Endothelial cell of umbilical vein (primary cell): ENCODE measurements around the gene CIITA. TPM values are rescaled to one million over a fixed set of nuclear protein-coding genes. Genes with fewer than 3 reads are reported as not detected.

ENCODE experiments used
- BruUV-seq: library from RNA; stranded (reverse); fragments of 400-500 nt; replicated peaks from 2 replicates; lab custom pipeline; 2021; lab: Mats Ljungman, UMichigan
- CTCF ChIA-PET: fragments of 300-600, 350-600 bp; sonication (Branson Sonifier 250); formaldehyde crosslinking; loops from one replicate; lab custom pipeline; 2021; ENCODE audit warnings: antibody characterized with exemption, inconsistent platforms; lab: Charles Lee
- POLR2A ChIA-PET: fragments of 300-600, 350-600 bp; sonication (Branson Sonifier 250); formaldehyde crosslinking; loops from one replicate; lab custom pipeline; 2021; ENCODE audit warnings: antibody characterized with exemption, inconsistent platforms; lab: Charles Lee
- DNase-seq: peaks from one replicate; pipeline ENCODE4 v3.0.0-alpha.2; 2011; ENCODE audit warnings: low read depth, low spot score
- FAIRE-seq: peaks from 2 replicates; lab custom pipeline; 2011; peaks lifted over from hg19 to GRCh38; lab: Jason Lieb, UNC
- H2AFZ ChIP-seq: 2 replicates; pipeline ENCODE4 v1.6.0; 2012; ENCODE audit warnings: low read depth, low read length, control low read depth, inconsistent platforms
- H3K27ac ChIP-seq: 2 replicates; pipeline ENCODE4 v1.5.1; 2011; ENCODE audit warnings: low read depth, mild to moderate bottlenecking, control low read depth, low read length, moderate library complexity; ENCODE audit not compliant: insufficient read depth
- H3K27me3 ChIP-seq, 2 experiments: 2 replicates each; pipeline versions ENCODE4 v1.6.0 to v1.6.1; 2011; ENCODE audit warnings: low read length in 2 of 2, mixed read lengths in 1 of 2; ENCODE audit not compliant: control insufficient read depth in 2 of 2, insufficient read depth in 2 of 2
- H3K36me3 ChIP-seq, 2 experiments: 2 replicates in 1 of 2; 3 replicates in 1 of 2; pipeline ENCODE4 v1.5.1; 2011; ENCODE audit warnings: low read length in 2 of 2, mild to moderate bottlenecking in 1 of 2, moderate library complexity in 1 of 2; ENCODE audit not compliant: control insufficient read depth in 2 of 2, insufficient read depth in 2 of 2; ENCODE audit errors: extremely low read depth in 1 of 2
- H3K4me1 ChIP-seq: 3 replicates; pipeline ENCODE4 v1.5.1; 2011; ENCODE audit warnings: mild to moderate bottlenecking, low read length; ENCODE audit not compliant: control insufficient read depth, insufficient read depth; ENCODE audit errors: extremely low read depth
- H3K4me2 ChIP-seq: 2 replicates; pipeline ENCODE4 v1.6.1; 2011; ENCODE audit warnings: low read length, control low read depth, mixed read lengths; ENCODE audit not compliant: insufficient read depth
- H3K4me3 ChIP-seq, 3 experiments: fragments of 200-600 bp in 1 of 3; sonication (generic), shearing (Covaris generic) in 1 of 3; replicated peaks in 1 of 3; 2 replicates each; pipeline ENCODE4 v1.5.1; 2011 to 2016; ENCODE audit warnings: control low read depth in 3 of 3, low read length in 3 of 3, mild to moderate bottlenecking in 2 of 3, inconsistent platforms in 1 of 3, low read depth in 1 of 3, moderate library complexity in 1 of 3; ENCODE audit not compliant: insufficient read depth in 1 of 3
- H3K79me2 ChIP-seq: 2 replicates; pipeline ENCODE4 v1.6.0; 2012; ENCODE audit warnings: low read length, inconsistent platforms; ENCODE audit not compliant: control insufficient read depth, insufficient read depth
- H3K9ac ChIP-seq: replicated peaks from 2 replicates; pipeline ENCODE3; 2011; ENCODE audit warnings: low read length, control low read depth; ENCODE audit not compliant: insufficient read depth; ENCODE audit errors: extremely low read depth
- H3K9me1 ChIP-seq: replicated peaks from 3 replicates; pipeline ENCODE4 v1.6.0; 2011; ENCODE audit warnings: mild to moderate bottlenecking, low read length; ENCODE audit not compliant: control insufficient read depth, insufficient read depth; ENCODE audit errors: extremely low read depth
- H3K9me3 ChIP-seq: replicated peaks from 2 replicates; pipeline ENCODE4 v1.5.1; 2012; ENCODE audit warnings: low read length, inconsistent platforms; ENCODE audit not compliant: control insufficient read depth, insufficient read depth
- H4K20me1 ChIP-seq: replicated peaks from 2 replicates; pipeline ENCODE3; 2011; ENCODE audit warnings: mild to moderate bottlenecking, low read length; ENCODE audit not compliant: control insufficient read depth, insufficient read depth; ENCODE audit errors: extremely low read depth
- CTCF ChIP-seq, 2 donors: IDR thresholded peaks; 1 replicate in 1 of 2; 2 replicates in 1 of 2; pipeline ENCODE4 v1.5.1; 2011; ENCODE audit warnings: low read length in 2 of 2, mild to moderate bottlenecking in 2 of 2, moderate library complexity in 2 of 2, control low read depth in 1 of 2, inconsistent platforms in 1 of 2, low read depth in 1 of 2; ENCODE audit not compliant: insufficient read depth in 1 of 2; ENCODE audit errors: extremely low read depth in 1 of 2
- EZH2 ChIP-seq: IDR thresholded peaks from 2 replicates; pipeline ENCODE4 v1.6.1; 2012; ENCODE audit warnings: borderline replicate concordance, low read depth, mild to moderate bottlenecking, moderate library complexity, low read length, inconsistent platforms; ENCODE audit not compliant: severe bottlenecking
- FOS ChIP-seq: IDR thresholded peaks from 2 replicates; pipeline ENCODE4 v1.6.1; 2011; ENCODE audit warnings: mild to moderate bottlenecking, low read length, moderate library complexity, borderline replicate concordance; ENCODE audit not compliant: insufficient read depth
- GATA2 ChIP-seq: IDR thresholded peaks from 2 replicates; pipeline ENCODE4 v1.7.0; 2011; ENCODE audit warnings: low read depth, mild to moderate bottlenecking, moderate library complexity, mixed read lengths, low read length; ENCODE audit not compliant: insufficient read length, insufficient read depth
- JUN ChIP-seq: IDR thresholded peaks from 2 replicates; pipeline ENCODE4 v1.6.1; 2011; ENCODE audit warnings: borderline replicate concordance, low read depth; ENCODE audit not compliant: insufficient read length, insufficient read depth
- MAX ChIP-seq: IDR thresholded peaks from 2 replicates; pipeline ENCODE4 v1.6.1; 2011; ENCODE audit not compliant: insufficient read depth, insufficient read length
- MYC ChIP-seq: IDR thresholded peaks from one replicate; pipeline ENCODE4 v1.6.1; 2011; ENCODE audit warnings: mild to moderate bottlenecking, low read depth, low read length
- POLR2A ChIP-seq: IDR thresholded peaks from 2 replicates; pipeline ENCODE4 v1.6.1; 2012; ENCODE audit warnings: low read depth, mild to moderate bottlenecking, control low read depth, low read length
- POLR2AphosphoS5 ChIP-seq: IDR thresholded peaks from 2 replicates; pipeline ENCODE4 v1.6.1; 2012; ENCODE audit warnings: low read depth, mild to moderate bottlenecking, control low read depth, low read length, moderate library complexity; ENCODE audit not compliant: insufficient read depth
- dilution Hi-C: fragments of 300-500 bp; cut with MboI; formaldehyde crosslinking; loops from one replicate; pipeline ENCODE4 v1.15.0; 2019; ENCODE audit warnings: low sequenced_read_pairs; ENCODE audit not compliant: extremely low pct_ligation_motif_present
- intact Hi-C: fragments of 100-400 bp; cut with micrococcal nuclease; formaldehyde crosslinking; loops from one replicate; pipeline ENCODE4 v1.10.0; 2022
- polyA plus RNA-seq, 4 experiments: library from polyadenylated mRNA; depleted of rRNA in 3 of 4; stranded (reverse) in 3 of 4; unstranded in 1 of 4; fragments of >200 nt; gene quantifications; 2 replicates each; pipeline versions ENCODE4 v1.2.1 to v1.2.3, GENCODE V29; 2011 to 2012; ENCODE audit warnings: missing spikeins in 1 of 4
- total RNA-seq: library from RNA; stranded (reverse); gene quantifications from 2 replicates; pipeline ENCODE4 v1.2.3, GENCODE V29; 2021

Gene CIITA
- total and polyA plus RNA-seq, 2 donors (not counting 3 experiments of a cell fraction or from before 2014, with no cell fraction given) = not detected

- dilution Hi-C loops = no loop called here
- no peaks in the 10 kb centered on the region for H3K79me2 ChIP-seq
- CTCF ChIA-PET = interaction anchor here (1.0 kb wide), 1 partner anchor 16 kb away, joined by 3 read pairs; no protein-coding TSS in a partner anchor
- POLR2A ChIA-PET = no interaction called here
- H3K9ac ChIP-seq = no peak overlapping the region
- no peaks in the 10 kb centered on the region for H3K36me3 ChIP-seq
- intact Hi-C loops = no loop called here
- no peak overlapping the region for H3K27ac ChIP-seq
- FAIRE-seq = no peak
- TF ChIP-seq POLR2A = no peak
- TF ChIP-seq EZH2 = no peak
- no peak for TF ChIP-seq FOS
- no peak for TF ChIP-seq MAX
- no peak for TF ChIP-seq MYC
- TF ChIP-seq JUN = no peak
- TF ChIP-seq GATA2 = no peak
- no peak for TF ChIP-seq CTCF (IDR thresholded peaks at IDR 0.05; ENCODE audit: extremely low read depth in 1 of 2, insufficient read depth in 1 of 2, low read depth in 1 of 2, low read length in 2 of 2)
- TF ChIP-seq POLR2AphosphoS5 = no peak
- no peaks in the 10 kb centered on the region for H3K9me1 ChIP-seq
- H3K9me3 ChIP-seq = no peaks in the 10 kb centered on the region
- H3K27me3 ChIP-seq = no peaks in the 10 kb centered on the region
- H3K4me1 ChIP-seq = no peaks in the 10 kb centered on the region
- no peak overlapping the region for H3K4me3 ChIP-seq
- no peak overlapping the region for H3K4me2 ChIP-seq
- no TSS peak for BruUV-seq
- H4K20me1 ChIP-seq = no peaks in the 10 kb centered on the region
- no peak for DNase-seq
- no peak overlapping the region for H2AFZ ChIP-seq
Measured at GRCh38 chr16:10849736-10850477, 27.1 kb upstream of the CIITA start.
